Measurements from ENCODE around the gene TRIM27.
"Not testable (repeated sequence)": the region's sequence is repeated elsewhere in the genome, so short reads cannot be mapped to it uniquely, and the experiment has no call there.

The TRIM27 gene

GRCh38 chr6:28862077-28862476 is 61.7 kb downstream of the TRIM27 start:
- DNase-seq: no peak

- no peak for DNase-seq
Measured at GRCh38 chr6:28861339-28861738, 62.4 kb downstream of the TRIM27 start.

- DNase-seq: no peak
Measured at GRCh38 chr6:28860581-28860980, 63.2 kb downstream of the TRIM27 start.

- DNase-seq: no peak
Measured at GRCh38 chr6:28858963-28859362, 64.8 kb downstream of the TRIM27 start.

GRCh38 chr6:28856620-28857005 is 67.2 kb downstream of the TRIM27 start:
- no peak for DNase-seq

- DNase-seq: not testable (repeated sequence)
Measured at GRCh38 chr6:28854405-28854804, 69.4 kb downstream of the TRIM27 start.

All from DMS153 (cell line).